HepG2 (cell line): ENCODE data around the gene SPANXN2. TPM values are rescaled to one million over a fixed set of nuclear protein-coding genes. Genes with fewer than 3 reads are reported as not detected.
"Not testable (repeated sequence)": the region's sequence is repeated elsewhere in the genome, so short reads cannot be mapped to it uniquely, and the experiment has no call there.

Source experiments
- ATAC-seq: fragments of 200-7000 bp; cut with Tn5 transposase; 3 replicates; pipeline ENCODE4 v1.9.1; 2020; ENCODE audit warnings: mild to moderate bottlenecking, moderate library complexity
- Bru-seq: library from RNA; stranded (reverse); fragments of 400-500 nt; gene quantifications from one replicate; lab custom pipeline; 2021; lab: Mats Ljungman, UMichigan
- BruChase-seq, 2 experiments: library from RNA; stranded (reverse); fragments of 400-500 nt; gene quantifications; one replicate each; lab custom pipeline; 2021; lab: Mats Ljungman, UMichigan
- BruUV-seq: library from RNA; stranded (reverse); fragments of 400-500 nt; replicated peaks from 2 replicates; lab custom pipeline; 2021; lab: Mats Ljungman, UMichigan
- CTCF ChIA-PET: fragments of 300-600 bp; formaldehyde crosslinking; extraction: SDS; loops from one replicate; lab custom pipeline; 2021; ENCODE audit warnings: low total read pairs, inconsistent platforms, low intra/inter-chr PET ratio; lab: Yijun Ruan, JAX
- POLR2A ChIA-PET: fragments of 350-600 bp; sonication (Branson Sonifier 250); formaldehyde crosslinking; loops from one replicate; lab custom pipeline; 2020; ENCODE audit warnings: antibody characterized with exemption, inconsistent platforms; lab: Yijun Ruan, JAX
- DNase-seq: peaks from one replicate; pipeline ENCODE4 v3.0.0-alpha.2; 2015; ENCODE audit warnings: low spot score
- FAIRE-seq: peaks from 3 replicates; lab custom pipeline; 2011; peaks lifted over from hg19 to GRCh38; lab: Jason Lieb, UNC
- H2AFZ ChIP-seq: one replicate; pipeline ENCODE4 v1.6.1; 2011; ENCODE audit warnings: low read length, inconsistent platforms
- H3K27ac ChIP-seq: fragments of 300-600 bp; 3 replicates; pipeline ENCODE4 v1.8.0; 2011; ENCODE audit warnings: mixed run types, mild to moderate bottlenecking, mixed read lengths, low read length, inconsistent platforms; ENCODE audit not compliant: insufficient read depth; ENCODE audit errors: extremely low read length
- H3K27me3 ChIP-seq, 2 experiments: fragments of 200-600 bp in 1 of 2; 2 replicates in 1 of 2; 3 replicates in 1 of 2; pipeline versions ENCODE4 v1.6.0 to v1.8.0; 2011; ENCODE audit warnings: low read length in 2 of 2, mild to moderate bottlenecking in 2 of 2, moderate library complexity in 2 of 2, inconsistent platforms in 1 of 2; ENCODE audit not compliant: insufficient read depth in 2 of 2, control insufficient read depth in 1 of 2
- H3K36me3 ChIP-seq, 2 experiments: fragments of 200-600 bp in 1 of 2; replicated peaks in 1 of 2; 2 replicates in 1 of 2; 3 replicates in 1 of 2; pipeline versions ENCODE4 v1.5.1 to v1.8.0; 2011; ENCODE audit warnings: low read length in 2 of 2, inconsistent platforms in 1 of 2; ENCODE audit not compliant: insufficient read depth in 2 of 2, control insufficient read depth in 1 of 2
- H3K4me1 ChIP-seq: 2 replicates; pipeline ENCODE4 v1.5.1; 2012; ENCODE audit warnings: low read length, inconsistent platforms; ENCODE audit not compliant: insufficient read depth
- H3K4me2 ChIP-seq: 2 replicates; pipeline ENCODE4 v1.6.0; 2011; ENCODE audit warnings: low read depth, low read length, inconsistent platforms
- H3K4me3 ChIP-seq, 3 experiments: fragments of 200-600 bp in 1 of 3; sonication (generic), shearing (Covaris generic) in 1 of 3; replicated peaks in 1 of 3; 2 replicates each; pipeline ENCODE4 v1.5.1; 2011 to 2016; ENCODE audit warnings: low read length in 3 of 3, inconsistent platforms in 2 of 3, low read depth in 2 of 3, mild to moderate bottlenecking in 2 of 3, control low read depth in 1 of 3, mixed read lengths in 1 of 3; ENCODE audit not compliant: insufficient read depth in 1 of 3
- H3K79me2 ChIP-seq: one replicate; pipeline ENCODE4 v1.6.1; 2011; ENCODE audit warnings: low read length, inconsistent platforms; ENCODE audit not compliant: insufficient read depth
- H3K9ac ChIP-seq: 2 replicates; pipeline ENCODE4 v1.6.0; 2011; ENCODE audit warnings: mild to moderate bottlenecking, low read depth, low read length, inconsistent platforms; ENCODE audit not compliant: insufficient read depth
- H3K9me3 ChIP-seq: 2 replicates; pipeline ENCODE4 v1.5.1; 2012; ENCODE audit warnings: mild to moderate bottlenecking, low read length
- H4K20me1 ChIP-seq: 2 replicates; pipeline ENCODE4 v1.6.0; 2011; ENCODE audit warnings: inconsistent platforms, mild to moderate bottlenecking, low read length, moderate library complexity; ENCODE audit not compliant: insufficient read depth
- AKAP8 ChIP-seq: sonication (generic); formaldehyde crosslinking; IDR thresholded peaks from 2 replicates; pipeline ENCODE4 v1.5.1; 2020; ENCODE audit warnings: mild to moderate bottlenecking, missing genetic modification reagents
- GATA4 ChIP-seq: sonication (generic); IDR thresholded peaks from 2 replicates; pipeline ENCODE4 v1.6.1; 2016; ENCODE audit warnings: antibody characterized with exemption, low read depth, borderline replicate concordance
- MTF1 ChIP-seq: sonication (generic); formaldehyde crosslinking; IDR thresholded peaks from 2 replicates; pipeline ENCODE4 v1.5.0; 2020; ENCODE audit warnings: missing genetic modification reagents
- POLR2AphosphoS2 ChIP-seq: IDR thresholded peaks from 2 replicates; pipeline ENCODE4 v1.6.1; 2011; ENCODE audit warnings: low read depth, low read length, improper control_type of control experiment
- TCF7 ChIP-seq: sonication (generic); IDR thresholded peaks from 2 replicates; pipeline ENCODE4 v1.6.1; 2016; ENCODE audit warnings: antibody characterized with exemption, low read depth
- ZNF101 ChIP-seq: sonication (generic); formaldehyde crosslinking; IDR thresholded peaks from 2 replicates; pipeline ENCODE4 v1.4.0; 2020; ENCODE audit warnings: mild to moderate bottlenecking, low read depth, missing genetic modification reagents, borderline replicate concordance
- ZNF317 ChIP-seq: sonication (generic); formaldehyde crosslinking; IDR thresholded peaks from 2 replicates; pipeline ENCODE4 v1.5.0; 2020; ENCODE audit warnings: mild to moderate bottlenecking, missing genetic modification reagents
- ZNF335 ChIP-seq: sonication (generic); formaldehyde crosslinking; IDR thresholded peaks from 2 replicates; pipeline ENCODE4 v1.4.0; 2020; ENCODE audit warnings: missing genetic modification reagents
- ZNF543 ChIP-seq: sonication (generic); formaldehyde crosslinking; IDR thresholded peaks from 2 replicates; pipeline ENCODE4 v1.4.0; 2020; ENCODE audit warnings: mild to moderate bottlenecking, missing genetic modification reagents
- WGBS: methylation state at CpG from one replicate; pipeline ENCODE4 v1.1.6; 2017; ENCODE audit warnings: low lambda C conversion rate; 5-methylcytosine and 5-hydroxymethylcytosine counted together
- in situ Hi-C: cut with HindIII; loops from 2 replicates; pipeline ENCODE4 v1.10.0; 2017; ENCODE audit warnings: low pct_unique_long_range_greater_than_20kb; ENCODE audit not compliant: extremely low pct_ligation_motif_present
- intact Hi-C: fragments of 100-400 bp; cut with micrococcal nuclease; formaldehyde crosslinking; loops from one replicate; pipeline ENCODE4 v1.10.0; 2022; ENCODE audit not compliant: unreplicated experiment
- long read RNA-seq, 2 experiments: library from RNA in 1 of 2; library from polyadenylated mRNA in 1 of 2; stranded (forward) in 1 of 2; unstranded in 1 of 2; transcript quantifications; one replicate each; pipeline ENCODE4 v2.0.0, GENCODE V29; 2019 to 2022
- polyA minus RNA-seq, 3 experiments: library from RNA; depleted of rRNA, polyadenylated mRNA; stranded (reverse); fragments of >200 nt; gene quantifications; 2 replicates each; pipeline ENCODE4 v1.2.3, GENCODE V29; 2011; ENCODE audit warnings: low replicate concordance in 1 of 3
- polyA plus RNA-seq, 8 experiments: library from polyadenylated mRNA; depleted of rRNA in 3 of 8; stranded (reverse) in 7 of 8; unstranded in 1 of 8; fragments of >200 nt; fragmentation: Illumina TruSeq in 4 of 8; extraction: Trizol in 4 of 8; gene quantifications; 2 replicates each; pipeline versions ENCODE4 v1.2.1 to v1.2.3, GENCODE V29; 2011 to 2016; ENCODE audit warnings: low read depth in 4 of 8, missing spikeins in 1 of 8, mixed read lengths in 1 of 8; ENCODE audit not compliant: insufficient read depth in 1 of 8
- total RNA-seq, 5 experiments: library from RNA; depleted of rRNA; stranded (reverse); fragments of >200 nt; fragmentation: Illumina TruSeq; extraction: Trizol; gene quantifications; 2 replicates each; pipeline ENCODE4 v1.2.3, GENCODE V29; 2016; ENCODE audit warnings: low read depth in 1 of 5
- TF ChIP-seq, protein P1 (sequence below): sonication (generic); formaldehyde crosslinking; IDR thresholded peaks from 2 replicates; pipeline ENCODE4 v1.4.0; 2020; ENCODE audit warnings: missing genetic modification reagents
- TF ChIP-seq, protein P2 (sequence below): sonication (generic); formaldehyde crosslinking; IDR thresholded peaks from 2 replicates; pipeline ENCODE4 v1.4.0; 2020; ENCODE audit warnings: mild to moderate bottlenecking, missing genetic modification reagents
- TF ChIP-seq, protein P3 (sequence below): IDR thresholded peaks from 2 replicates; pipeline ENCODE4 v1.6.1; 2016

SPANXN2 gene, protein sequence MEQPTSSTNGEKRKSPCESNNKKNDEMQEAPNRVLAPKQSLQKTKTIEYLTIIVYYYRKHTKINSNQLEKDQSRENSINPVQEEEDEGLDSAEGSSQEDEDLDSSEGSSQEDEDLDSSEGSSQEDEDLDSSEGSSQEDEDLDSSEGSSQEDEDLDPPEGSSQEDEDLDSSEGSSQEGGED
- total RNA-seq (2016; rRNA removed; fragmentation: Illumina TruSeq; extraction: Trizol) (not detected in 2 replicates), polyA plus RNA-seq (2011; rRNA removed) (not detected in 2 replicates), polyA minus RNA-seq (2011; rRNA and poly(A)+ RNA removed; ENCODE audit: low replicate concordance) (not detected in 2 replicates), Bru-seq, nascent RNA (not detected), BruChase-seq, experiment 1, labeled RNA remaining after a 6-hour chase (not detected), BruChase-seq, experiment 2, labeled RNA remaining after a 2-hour chase (not detected)
- not detected in 2 replicates for total RNA-seq (2016; cell fraction: cytosol; rRNA removed; fragmentation: Illumina TruSeq; extraction: Trizol; ENCODE audit: low read depth)
- total RNA-seq (2016; cell fraction: insoluble cytoplasmic fraction; rRNA removed; fragmentation: Illumina TruSeq; extraction: Trizol) = not detected in 2 replicates
- not detected in 2 replicates for total RNA-seq (2016; cell fraction: membrane; rRNA removed; fragmentation: Illumina TruSeq; extraction: Trizol)
- total RNA-seq (2016; cell fraction: nucleus; rRNA removed; fragmentation: Illumina TruSeq; extraction: Trizol) = not detected in 2 replicates
- polyA plus RNA-seq (2011; cell fraction: cytosol; rRNA removed) = not detected in 2 replicates
- not detected in 2 replicates for polyA plus RNA-seq (2011; cell fraction: nucleus; rRNA removed)
- not detected in 2 replicates for polyA plus RNA-seq (2012)
- not detected in 2 replicates for polyA plus RNA-seq (2016; cell fraction: cytosol; fragmentation: Illumina TruSeq; extraction: Trizol; ENCODE audit: low read depth)
- not detected in 2 replicates for polyA plus RNA-seq (2016; cell fraction: insoluble cytoplasmic fraction; fragmentation: Illumina TruSeq; extraction: Trizol; ENCODE audit: low read depth)
- polyA plus RNA-seq (2016; cell fraction: membrane; fragmentation: Illumina TruSeq; extraction: Trizol; ENCODE audit: low read depth) = not detected in 2 replicates
- polyA plus RNA-seq (2016; cell fraction: nucleus; fragmentation: Illumina TruSeq; extraction: Trizol; ENCODE audit: insufficient read depth, low read depth) = not detected in 2 replicates
- not detected in 2 replicates for polyA minus RNA-seq (2011; cell fraction: cytosol; rRNA and poly(A)+ RNA removed)
- not detected in 2 replicates for polyA minus RNA-seq (2011; cell fraction: nucleus; rRNA and poly(A)+ RNA removed)
- long read RNA-seq, experiment 1 = 0 reads
- long read RNA-seq, experiment 2 = 0 reads

DNA sequence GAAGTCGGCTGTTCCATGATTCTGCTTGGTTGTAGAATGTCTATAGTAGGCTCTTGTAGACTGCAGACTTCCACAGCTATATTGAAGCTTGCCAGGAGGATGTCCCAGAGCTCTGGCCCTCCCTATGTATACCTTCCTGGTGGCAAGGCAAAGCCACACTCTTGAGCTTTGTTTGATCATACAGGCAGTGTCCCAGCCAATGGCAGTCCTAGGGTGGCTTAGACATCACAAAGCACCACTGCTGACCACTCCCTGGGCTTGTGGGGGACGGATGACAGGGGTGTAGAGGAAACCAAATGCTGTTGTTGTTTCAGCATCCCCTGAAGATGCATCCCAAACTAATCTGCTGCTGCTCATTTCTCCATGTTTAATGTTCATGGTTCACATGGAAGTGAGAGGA, at the start of gene SPANXN2:
Gene SPANXN2, minus strand, starts transcription at position 101 of the 400 bp plus-strand sequence. Its CDS starts 84 bp downstream, at position 17.
- H3K4me1 ChIP-seq, intact Hi-C loops, H4K20me1 ChIP-seq, H3K27ac ChIP-seq, H3K36me3 ChIP-seq, in situ Hi-C loops, BruUV-seq, H3K27me3 ChIP-seq, H2AFZ ChIP-seq, H3K9ac ChIP-seq, CTCF ChIA-PET, FAIRE-seq, H3K4me3 ChIP-seq, POLR2A ChIA-PET, H3K4me2 ChIP-seq, H3K79me2 ChIP-seq, ATAC-seq, DNase-seq: not testable (repeated sequence)
- no CpG with 5 or more reads among the region's 2 CpGs for WGBS
- H3K9me3 ChIP-seq = peaks cover 12% of the 10 kb centered on the region; the same call in 1 of the 2 replicates

DNA sequence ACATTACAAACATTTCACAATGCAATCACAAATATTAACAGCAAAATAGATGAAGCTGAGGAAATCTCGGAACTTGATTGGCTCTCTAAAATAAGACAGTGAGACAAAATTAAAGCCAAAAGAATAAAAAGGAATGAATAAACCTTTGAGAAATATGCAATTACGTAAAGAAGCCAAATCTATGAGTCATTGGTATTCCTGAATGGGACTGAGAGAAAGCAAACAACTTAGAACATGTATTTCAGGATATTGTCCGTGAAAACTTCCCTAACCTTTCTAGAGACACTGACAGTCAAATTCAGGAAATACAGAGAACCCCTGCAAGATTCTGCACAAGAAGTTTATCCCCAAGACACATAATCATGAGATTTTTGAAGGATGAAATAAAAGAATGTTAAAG, 48.4 kb upstream of the SPANXN2 start:
- H4K20me1 ChIP-seq = no peaks in the 10 kb centered on the region
- BruUV-seq = no TSS peak
- FAIRE-seq = no peak
- H3K4me1 ChIP-seq = no peaks in the 10 kb centered on the region
- ChIA-PET POLR2A (no interaction called here), CTCF (no interaction called here)
- no peaks in the 10 kb centered on the region for H3K79me2 ChIP-seq
- no peaks in the 10 kb centered on the region for H3K36me3 ChIP-seq
- no peak for DNase-seq
- no peak overlapping the region for H3K27ac ChIP-seq
- no peak overlapping the region for H3K4me2 ChIP-seq
- H3K9me3 ChIP-seq = peaks cover 43% of the 10 kb centered on the region
- no peak overlapping the region for H3K4me3 ChIP-seq
- WGBS = 5% methylated on average over 3 of the region's 3 CpGs
- ATAC-seq = no peak
- no peak overlapping the region for H2AFZ ChIP-seq
- in situ Hi-C loops (no loop called here), intact Hi-C loops (no loop called here)
- H3K9ac ChIP-seq = no peak overlapping the region
- no peaks in the 10 kb centered on the region for H3K27me3 ChIP-seq
- TF ChIP-seq, protein P1, sequence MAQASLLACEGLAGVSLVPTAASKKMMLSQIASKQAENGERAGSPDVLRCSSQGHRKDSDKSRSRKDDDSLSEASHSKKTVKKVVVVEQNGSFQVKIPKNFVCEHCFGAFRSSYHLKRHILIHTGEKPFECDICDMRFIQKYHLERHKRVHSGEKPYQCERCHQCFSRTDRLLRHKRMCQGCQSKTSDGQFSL (CRISPR knock-in tag) = no peak
- TF ChIP-seq AKAP8 (CRISPR knock-in tag) (no peak), ZNF543 (CRISPR knock-in tag) (no peak), GATA4 (no peak), TCF7 (no peak), ZNF317 (CRISPR knock-in tag) (no peak), POLR2AphosphoS2 (no peak), MTF1 (CRISPR knock-in tag) (no peak), ZNF335 (CRISPR knock-in tag) (no peak), ZNF101 (CRISPR knock-in tag) (no peak)
- TF ChIP-seq, protein P2, sequence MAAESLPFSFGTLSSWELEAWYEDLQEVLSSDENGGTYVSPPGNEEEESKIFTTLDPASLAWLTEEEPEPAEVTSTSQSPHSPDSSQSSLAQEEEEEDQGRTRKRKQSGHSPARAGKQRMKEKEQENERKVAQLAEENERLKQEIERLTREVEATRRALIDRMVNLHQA = no peak
- TF ChIP-seq, protein P3, sequence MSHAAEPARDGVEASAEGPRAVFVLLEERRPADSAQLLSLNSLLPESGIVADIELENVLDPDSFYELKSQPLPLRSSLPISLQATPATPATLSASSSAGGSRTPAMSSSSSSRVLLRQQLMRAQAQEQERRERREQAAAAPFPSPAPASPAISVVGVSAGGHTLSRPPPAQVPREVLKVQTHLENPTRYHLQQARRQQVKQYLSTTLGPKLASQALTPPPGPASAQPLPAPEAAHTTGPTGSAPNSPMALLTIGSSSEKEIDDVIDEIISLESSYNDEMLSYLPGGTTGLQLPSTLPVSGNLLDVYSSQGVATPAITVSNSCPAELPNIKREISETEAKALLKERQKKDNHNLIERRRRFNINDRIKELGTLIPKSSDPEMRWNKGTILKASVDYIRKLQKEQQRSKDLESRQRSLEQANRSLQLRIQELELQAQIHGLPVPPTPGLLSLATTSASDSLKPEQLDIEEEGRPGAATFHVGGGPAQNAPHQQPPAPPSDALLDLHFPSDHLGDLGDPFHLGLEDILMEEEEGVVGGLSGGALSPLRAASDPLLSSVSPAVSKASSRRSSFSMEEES (CRISPR knock-in tag) = no peak
